ENCODE measurements around the gene ECE1. TPM values are rescaled to one million over a fixed set of nuclear protein-coding genes. Genes with fewer than 3 reads are reported as not detected.
"Not testable (repeated sequence)": the region's sequence is repeated elsewhere in the genome, so short reads cannot be mapped to it uniquely, and the experiment has no call there.

Gene ECE1
- total and polyA plus RNA-seq, 2 donors: 17.8 to 34.2 TPM

DNA sequence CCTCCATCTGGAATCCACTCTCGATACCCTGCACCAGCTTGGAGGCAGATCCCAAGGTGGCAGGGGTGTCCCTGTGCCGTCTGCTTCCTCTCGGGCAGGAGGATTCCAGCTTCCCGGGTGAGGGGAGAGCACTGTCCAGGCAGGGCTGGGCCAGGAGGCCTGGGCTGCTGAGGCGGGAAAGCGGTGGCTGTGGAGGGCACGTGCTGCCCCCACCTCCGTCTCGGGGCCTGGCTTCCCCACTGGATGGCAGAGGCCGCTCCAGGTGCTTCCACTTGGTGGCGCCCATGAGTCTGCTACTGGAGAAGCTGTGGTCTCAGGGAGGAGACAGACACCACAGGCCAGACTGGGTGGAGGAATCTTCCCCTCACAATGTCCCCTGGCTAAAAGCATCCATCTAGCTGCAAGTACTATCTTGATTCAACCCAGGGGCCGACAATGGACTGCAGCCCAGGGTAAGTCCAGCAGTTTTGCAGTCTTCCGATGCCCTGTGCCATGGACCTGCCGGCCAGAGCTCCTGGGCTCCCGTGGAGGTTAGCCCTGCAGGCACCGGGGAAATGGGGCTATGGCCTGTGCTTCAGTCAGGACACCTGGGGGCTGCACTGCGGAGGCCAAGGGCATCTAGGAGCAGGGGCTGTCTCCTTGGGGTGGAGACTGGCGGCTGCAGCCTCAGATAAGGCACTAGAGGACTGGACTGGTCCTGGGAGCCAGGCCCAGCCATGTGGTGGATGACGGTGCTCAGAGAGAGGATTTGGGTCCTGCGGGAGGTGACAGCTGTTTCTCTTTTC lies 72.3 kb downstream of the ECE1 start:
- Histone ChIP-seq H3K36me3 (ENCODE audit: control insufficient read depth in 2 of 2, insufficient read depth in 2 of 2, low read length in 1 of 2) (peaks cover 16 to 30% of the 10 kb centered on the region in 2 donors), H3K27ac (ENCODE audit: low read depth in 1 of 2, low read length in 1 of 2) (no peak overlapping the region), H3K4me1 (ENCODE audit: control insufficient read depth in 2 of 2, insufficient read depth in 2 of 2, low read length in 2 of 2) (no peaks in the 10 kb centered on the region), H3K9me3 (ENCODE audit: control insufficient read depth in 2 of 2, insufficient read depth in 1 of 2, low read length in 1 of 2) (no peaks in the 10 kb centered on the region), H3K4me3 (ENCODE audit: low read length in 2 of 2) (no peak overlapping the region), H3K27me3 (ENCODE audit: control insufficient read depth in 2 of 2, insufficient read depth in 1 of 2, low read length in 1 of 2) (no peaks in the 10 kb centered on the region)
- no peak for DNase-seq (ENCODE audit: low read depth in 6 of 9, low spot score in 9 of 9)
- WGBS: 93% methylated on average over 20 of the region's 20 CpGs

DNA sequence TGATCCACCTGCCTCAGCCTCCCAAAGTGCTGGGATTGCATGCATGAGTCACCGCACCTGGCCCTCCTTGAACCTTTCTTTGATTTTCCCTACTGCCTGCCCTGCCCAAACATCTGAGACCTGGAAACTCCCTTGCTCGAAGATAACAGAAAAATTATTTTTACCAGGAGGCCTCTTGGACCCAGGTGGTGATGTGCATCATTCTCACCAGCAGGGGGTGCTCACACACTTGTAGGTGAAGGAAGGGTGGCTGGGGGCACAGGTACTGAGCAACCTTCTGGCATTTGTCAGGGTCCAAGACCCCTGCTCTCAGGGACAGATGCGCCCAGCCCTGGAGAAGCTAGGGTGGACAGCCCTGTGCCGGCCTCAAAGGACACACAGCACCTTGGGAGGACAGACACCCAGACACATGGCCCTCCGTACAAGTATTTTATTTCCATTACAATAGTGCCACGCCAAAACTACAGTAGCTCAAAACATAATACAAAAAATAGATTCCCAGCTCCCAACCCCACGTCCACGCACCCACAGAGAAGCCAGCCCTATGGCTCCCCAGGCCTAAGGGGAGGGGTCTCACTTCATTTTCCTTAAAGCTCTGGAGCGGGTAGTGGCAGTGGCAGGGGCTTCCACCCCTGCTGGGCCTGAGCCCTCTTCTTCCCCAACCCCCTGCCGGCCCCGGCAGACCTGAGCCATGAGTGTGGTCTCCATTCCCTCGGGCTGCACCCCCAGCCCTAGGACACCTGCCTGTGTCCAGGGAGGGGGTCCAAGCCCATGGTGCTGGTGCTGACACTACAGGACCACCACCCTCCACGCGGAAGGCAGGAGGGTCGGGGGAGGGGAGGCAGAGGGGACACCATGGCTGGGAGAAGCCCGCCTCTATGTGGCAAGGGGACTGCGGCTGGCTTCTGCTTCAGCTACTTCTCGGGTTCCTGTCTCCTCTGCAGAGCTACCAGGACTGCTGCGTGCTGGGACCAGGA lies 73.1 kb downstream of the ECE1 start:
- Histone ChIP-seq H3K36me3 (ENCODE audit: control insufficient read depth in 2 of 2, insufficient read depth in 2 of 2, low read length in 1 of 2) (peaks cover 16 to 30% of the 10 kb centered on the region in 2 donors), H3K27ac (ENCODE audit: low read depth in 1 of 2, low read length in 1 of 2) (no peak overlapping the region), H3K4me3 (ENCODE audit: low read length in 2 of 2) (no peak overlapping the region), H3K9me3 (ENCODE audit: control insufficient read depth in 2 of 2, insufficient read depth in 1 of 2, low read length in 1 of 2) (no peaks in the 10 kb centered on the region), H3K4me1 (ENCODE audit: control insufficient read depth in 2 of 2, insufficient read depth in 2 of 2, low read length in 2 of 2) (no peaks in the 10 kb centered on the region), H3K27me3 (ENCODE audit: control insufficient read depth in 2 of 2, insufficient read depth in 1 of 2, low read length in 1 of 2) (no peaks in the 10 kb centered on the region)
- peak in 8 of 9 donors; percentile 18 to 68 (median 44) for DNase-seq (ENCODE audit: low read depth in 6 of 9, low spot score in 9 of 9)
- 87% methylated on average over 19 of the region's 19 CpGs for WGBS

DNA sequence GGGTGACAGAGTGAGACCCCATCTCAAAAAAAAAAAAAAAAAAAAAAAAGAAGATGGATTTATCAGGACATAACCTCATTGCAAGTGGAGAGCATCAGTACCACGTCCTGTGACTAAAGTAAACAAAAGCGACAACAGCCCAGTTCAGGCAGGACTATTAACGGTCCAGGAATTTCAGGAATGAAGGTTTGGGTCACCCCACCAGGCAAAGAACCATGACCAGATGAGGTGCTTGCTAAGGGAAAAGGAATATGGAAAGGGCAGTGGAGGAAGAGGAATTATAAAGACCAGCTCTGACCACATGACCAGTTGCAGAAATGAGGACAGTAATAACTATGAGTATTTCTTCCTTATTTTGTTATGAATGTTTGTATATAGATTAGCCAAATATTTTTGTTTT lies 78.1 kb downstream of the ECE1 start:
- Histone ChIP-seq H3K36me3 (ENCODE audit: control insufficient read depth in 2 of 2, insufficient read depth in 2 of 2, low read length in 1 of 2) (no peaks in the 10 kb centered on the region), H3K4me1 (ENCODE audit: control insufficient read depth in 2 of 2, insufficient read depth in 2 of 2, low read length in 2 of 2) (no peaks in the 10 kb centered on the region), H3K27ac (ENCODE audit: low read depth in 1 of 2, low read length in 1 of 2) (no peak overlapping the region), H3K4me3 (ENCODE audit: low read length in 2 of 2) (no peak overlapping the region), H3K27me3 (ENCODE audit: control insufficient read depth in 2 of 2, insufficient read depth in 1 of 2, low read length in 1 of 2) (no peaks in the 10 kb centered on the region), H3K9me3 (ENCODE audit: control insufficient read depth in 2 of 2, insufficient read depth in 1 of 2, low read length in 1 of 2) (no peaks in the 10 kb centered on the region)
- WGBS: 89% methylated on average over 3 of the region's 3 CpGs
- DNase-seq (ENCODE audit: low read depth in 6 of 9, low spot score in 9 of 9): no peak

DNA sequence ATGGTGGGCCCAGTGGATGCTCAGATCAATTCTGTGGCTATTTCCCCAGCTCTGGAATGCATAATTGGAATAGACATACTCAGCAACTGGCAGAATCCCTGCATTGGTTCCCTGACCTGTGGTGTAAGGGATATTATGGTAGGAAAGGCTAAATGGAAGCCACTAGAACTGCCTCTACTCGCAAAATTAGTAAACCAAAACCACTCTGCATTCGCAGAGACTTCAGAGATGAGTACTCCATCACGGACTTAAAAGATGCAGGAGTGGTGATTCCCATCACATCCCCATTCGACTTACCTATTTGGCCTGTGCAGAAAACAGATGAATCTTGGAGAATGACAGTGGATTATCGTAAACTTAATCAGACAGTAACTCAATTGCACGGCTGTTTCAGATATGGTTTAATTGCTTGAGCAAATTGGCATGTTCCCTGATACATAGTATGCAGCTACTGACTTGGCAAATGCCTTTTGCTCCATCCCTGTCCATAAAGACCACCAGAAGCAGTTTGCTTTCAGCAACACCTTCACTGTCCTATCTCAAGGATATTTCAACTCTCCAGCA lies 82.0 kb downstream of the ECE1 start:
- H3K9me3 ChIP-seq (ENCODE audit: control insufficient read depth in 2 of 2, insufficient read depth in 1 of 2, low read length in 1 of 2); DNase-seq (ENCODE audit: low read depth in 6 of 9, low spot score in 9 of 9); H3K4me1 ChIP-seq (ENCODE audit: control insufficient read depth in 2 of 2, insufficient read depth in 2 of 2, low read length in 2 of 2); H3K36me3 ChIP-seq (ENCODE audit: control insufficient read depth in 2 of 2, insufficient read depth in 2 of 2, low read length in 1 of 2); H3K4me3 ChIP-seq (ENCODE audit: low read length in 2 of 2); H3K27me3 ChIP-seq (ENCODE audit: control insufficient read depth in 2 of 2, insufficient read depth in 1 of 2, low read length in 1 of 2); H3K27ac ChIP-seq (ENCODE audit: low read depth in 1 of 2, low read length in 1 of 2): not testable (repeated sequence)
- 96% methylated on average over 6 of the region's 6 CpGs for WGBS

DNA sequence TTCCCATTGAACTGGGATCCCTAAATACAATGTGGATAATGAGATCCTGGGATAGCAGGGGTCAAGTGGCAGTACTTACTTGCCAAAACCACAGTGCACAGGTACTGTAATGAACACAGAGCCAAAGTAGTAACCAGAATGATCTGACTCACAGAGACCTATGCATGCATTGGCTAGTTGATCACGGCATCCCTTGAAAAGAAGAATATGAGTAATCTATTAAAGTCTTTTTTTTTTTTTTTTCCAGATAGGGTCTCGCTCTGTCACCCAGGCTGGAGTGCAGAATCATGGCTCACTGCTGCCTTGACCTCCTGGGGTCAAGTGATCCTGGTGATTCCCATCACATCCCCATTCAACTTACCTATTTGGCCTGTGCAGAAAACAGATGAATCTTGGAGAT lies 84.1 kb downstream of the ECE1 start:
- DNase-seq (ENCODE audit: low read depth in 6 of 9, low spot score in 9 of 9): no peak
- H3K36me3 ChIP-seq (ENCODE audit: control insufficient read depth in 2 of 2, insufficient read depth in 2 of 2, low read length in 1 of 2): no peaks in the 10 kb centered on the region
- no peaks in the 10 kb centered on the region for H3K27me3 ChIP-seq (ENCODE audit: control insufficient read depth in 2 of 2, insufficient read depth in 1 of 2, low read length in 1 of 2)
- no peaks in the 10 kb centered on the region for H3K4me1 ChIP-seq (ENCODE audit: control insufficient read depth in 2 of 2, insufficient read depth in 2 of 2, low read length in 2 of 2)
- WGBS: 97% methylated on average over 2 of the region's 2 CpGs
- no peaks in the 10 kb centered on the region for H3K9me3 ChIP-seq (ENCODE audit: control insufficient read depth in 2 of 2, insufficient read depth in 1 of 2, low read length in 1 of 2)
- H3K4me3 ChIP-seq (ENCODE audit: low read length in 2 of 2): no peak overlapping the region
- H3K27ac ChIP-seq (ENCODE audit: low read depth in 1 of 2, low read length in 1 of 2): no peak overlapping the region

DNA sequence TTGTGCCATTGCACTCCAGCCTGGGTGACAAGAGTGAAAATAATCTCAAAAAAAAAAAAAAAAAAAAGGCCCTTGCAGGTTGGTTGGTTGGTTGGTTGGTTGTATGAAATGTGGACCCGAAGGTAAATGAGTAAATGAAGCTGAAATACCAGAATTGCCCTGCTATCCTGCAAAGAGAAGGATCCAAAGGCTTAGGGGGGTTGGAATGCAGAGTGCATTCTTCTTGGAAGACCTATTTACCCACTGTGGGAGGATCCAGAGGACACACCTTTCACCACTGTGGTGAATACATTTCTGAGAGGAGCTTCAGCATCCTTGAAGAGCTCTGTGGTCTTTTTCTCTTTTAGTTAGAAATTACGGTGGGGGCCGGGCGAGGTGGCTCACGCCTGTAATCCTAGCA lies 84.8 kb downstream of the ECE1 start:
- WGBS: 95% methylated on average over 5 of the region's 5 CpGs
- H3K27me3 ChIP-seq (ENCODE audit: control insufficient read depth in 2 of 2, insufficient read depth in 1 of 2, low read length in 1 of 2): no peaks in the 10 kb centered on the region
- H3K36me3 ChIP-seq (ENCODE audit: control insufficient read depth in 2 of 2, insufficient read depth in 2 of 2, low read length in 1 of 2): no peaks in the 10 kb centered on the region
- H3K4me3 ChIP-seq (ENCODE audit: low read length in 2 of 2): no peak overlapping the region
- no peak for DNase-seq (ENCODE audit: low read depth in 6 of 9, low spot score in 9 of 9)
- H3K4me1 ChIP-seq (ENCODE audit: control insufficient read depth in 2 of 2, insufficient read depth in 2 of 2, low read length in 2 of 2): no peaks in the 10 kb centered on the region
- H3K9me3 ChIP-seq (ENCODE audit: control insufficient read depth in 2 of 2, insufficient read depth in 1 of 2, low read length in 1 of 2): no peaks in the 10 kb centered on the region
- H3K27ac ChIP-seq (ENCODE audit: low read depth in 1 of 2, low read length in 1 of 2): no peak overlapping the region

DNA sequence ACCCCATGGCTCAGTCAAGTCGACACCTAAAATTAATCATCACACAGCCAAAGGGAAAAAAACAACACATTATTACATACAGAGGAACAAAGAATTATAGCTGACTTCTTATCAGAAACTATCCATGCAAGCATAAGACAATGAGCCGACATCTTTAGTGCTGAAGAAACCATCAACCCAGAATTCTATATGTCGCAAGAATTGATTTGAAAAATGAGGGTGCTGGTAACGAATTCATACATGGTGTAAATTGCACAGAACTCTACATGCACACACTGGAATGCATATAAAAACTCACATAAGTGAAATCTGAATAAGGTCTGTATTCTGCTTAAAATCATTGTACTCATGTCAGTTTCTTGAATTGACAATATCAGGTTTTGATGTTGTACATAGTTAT lies 88.6 kb downstream of the ECE1 start:
- DNase-seq (ENCODE audit: low read depth in 6 of 9, low spot score in 9 of 9): no peak
- 94% methylated on average over 4 of the region's 4 CpGs for WGBS

DNA sequence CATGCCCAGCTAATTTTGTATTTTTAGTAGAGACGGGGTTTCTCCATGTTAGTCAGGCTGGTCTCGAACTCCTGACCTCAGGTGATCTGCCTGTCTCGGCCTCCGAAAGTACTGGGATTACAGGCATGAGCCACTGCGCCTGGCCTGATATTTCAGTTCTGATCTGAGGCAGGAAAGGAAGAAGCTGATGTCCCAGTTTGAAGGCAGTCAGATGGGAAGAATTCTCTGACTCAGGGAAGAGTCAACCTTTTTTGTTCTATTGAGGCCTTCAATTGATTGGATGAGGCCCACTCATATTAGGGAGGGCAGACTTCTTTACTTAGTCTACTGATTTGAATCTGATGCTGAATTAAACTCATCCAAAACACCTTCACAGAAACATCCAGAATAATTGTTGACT lies 89.0 kb downstream of the ECE1 start:
- not testable (repeated sequence) for H3K4me3 ChIP-seq (ENCODE audit: low read length in 2 of 2); H3K36me3 ChIP-seq (ENCODE audit: control insufficient read depth in 2 of 2, insufficient read depth in 2 of 2, low read length in 1 of 2); H3K27me3 ChIP-seq (ENCODE audit: control insufficient read depth in 2 of 2, insufficient read depth in 1 of 2, low read length in 1 of 2); H3K4me1 ChIP-seq (ENCODE audit: control insufficient read depth in 2 of 2, insufficient read depth in 2 of 2, low read length in 2 of 2); H3K9me3 ChIP-seq (ENCODE audit: control insufficient read depth in 2 of 2, insufficient read depth in 1 of 2, low read length in 1 of 2); H3K27ac ChIP-seq (ENCODE audit: low read depth in 1 of 2, low read length in 1 of 2); DNase-seq (ENCODE audit: low read depth in 6 of 9, low spot score in 9 of 9)
- WGBS: 98% methylated on average over 5 of the region's 5 CpGs

More for the DNA sequence above, 88.6 kb downstream of the ECE1 start:
- H3K9me3 ChIP-seq (ENCODE audit: control insufficient read depth in 2 of 2, insufficient read depth in 1 of 2, low read length in 1 of 2): no peaks in the 10 kb centered on the region
- no peaks in the 10 kb centered on the region for H3K4me1 ChIP-seq (ENCODE audit: control insufficient read depth in 2 of 2, insufficient read depth in 2 of 2, low read length in 2 of 2)
- H3K36me3 ChIP-seq (ENCODE audit: control insufficient read depth in 2 of 2, insufficient read depth in 2 of 2, low read length in 1 of 2): no peaks in the 10 kb centered on the region
- H3K27ac ChIP-seq (ENCODE audit: low read depth in 1 of 2, low read length in 1 of 2): no peak overlapping the region
- no peak overlapping the region for H3K4me3 ChIP-seq (ENCODE audit: low read length in 2 of 2)
- no peaks in the 10 kb centered on the region for H3K27me3 ChIP-seq (ENCODE audit: control insufficient read depth in 2 of 2, insufficient read depth in 1 of 2, low read length in 1 of 2)

DNA sequence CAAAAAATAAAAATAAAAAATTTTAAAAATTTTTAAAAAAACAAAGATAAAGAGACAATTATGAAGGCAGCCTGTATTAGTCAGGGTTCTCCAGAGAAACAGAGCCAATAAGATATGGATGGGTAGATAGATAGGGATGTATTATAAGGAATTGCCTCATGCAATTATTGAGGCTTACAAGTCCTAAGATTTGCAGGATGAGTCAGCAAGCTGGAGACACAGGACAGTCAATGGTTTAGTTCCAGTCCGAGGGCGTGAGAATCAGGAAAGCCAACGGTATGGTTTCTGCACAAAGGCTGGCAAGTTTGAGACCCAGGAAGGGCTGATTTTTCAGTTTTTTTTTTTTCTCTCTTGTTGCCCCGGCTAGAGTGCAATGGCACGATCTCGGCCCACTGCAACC lies 89.5 kb downstream of the ECE1 start:
- Histone ChIP-seq H3K27me3 (ENCODE audit: control insufficient read depth in 2 of 2, insufficient read depth in 1 of 2, low read length in 1 of 2) (no peaks in the 10 kb centered on the region), H3K36me3 (ENCODE audit: control insufficient read depth in 2 of 2, insufficient read depth in 2 of 2, low read length in 1 of 2) (no peaks in the 10 kb centered on the region), H3K4me3 (ENCODE audit: low read length in 2 of 2) (no peak overlapping the region), H3K27ac (ENCODE audit: low read depth in 1 of 2, low read length in 1 of 2) (no peak overlapping the region), H3K4me1 (ENCODE audit: control insufficient read depth in 2 of 2, insufficient read depth in 2 of 2, low read length in 2 of 2) (no peaks in the 10 kb centered on the region), H3K9me3 (ENCODE audit: control insufficient read depth in 2 of 2, insufficient read depth in 1 of 2, low read length in 1 of 2) (no peaks in the 10 kb centered on the region)
- 96% methylated on average over 6 of the region's 6 CpGs for WGBS
- no peak for DNase-seq (ENCODE audit: low read depth in 6 of 9, low spot score in 9 of 9)

All from thymus (tissue), 11 donors.